Activated naive CD8-positive, alpha-beta T cell treated with anti-CD3 and anti-CD28 coated beads, Interleukin-2, amount 50 U/mL, for 24 hours (primary cell): Measurements from ENCODE around the gene FLT1.

Experiments
- ATAC-seq: fragments of 150-1000 bp; cut with Tn5 transposase; one replicate; pipeline ENCODE4 v1.10.0; 2021
- DNase-seq: peaks from one replicate; pipeline ENCODE4 v3.0.0; 2021
- H3K27ac Mint-ChIP-seq: one replicate; pipeline ENCODE4 v1.8.0; 2021; ENCODE audit warnings: mild to moderate bottlenecking, mixed read lengths
- H3K27me3 Mint-ChIP-seq: one replicate; pipeline ENCODE4 v1.8.0; 2021; ENCODE audit warnings: mixed read lengths
- H3K36me3 Mint-ChIP-seq: one replicate; pipeline ENCODE4 v1.8.0; 2021; ENCODE audit warnings: low read depth, mixed read lengths
- H3K4me1 Mint-ChIP-seq: one replicate; pipeline ENCODE4 v1.8.0; 2021; ENCODE audit warnings: mixed read lengths
- H3K4me3 Mint-ChIP-seq: one replicate; pipeline ENCODE4 v1.8.0; 2021; ENCODE audit warnings: mild to moderate bottlenecking, moderate library complexity, mixed read lengths
- H3K9me3 Mint-ChIP-seq: one replicate; pipeline ENCODE4 v1.8.0; 2021; ENCODE audit warnings: mixed read lengths

Gene FLT1

DNA sequence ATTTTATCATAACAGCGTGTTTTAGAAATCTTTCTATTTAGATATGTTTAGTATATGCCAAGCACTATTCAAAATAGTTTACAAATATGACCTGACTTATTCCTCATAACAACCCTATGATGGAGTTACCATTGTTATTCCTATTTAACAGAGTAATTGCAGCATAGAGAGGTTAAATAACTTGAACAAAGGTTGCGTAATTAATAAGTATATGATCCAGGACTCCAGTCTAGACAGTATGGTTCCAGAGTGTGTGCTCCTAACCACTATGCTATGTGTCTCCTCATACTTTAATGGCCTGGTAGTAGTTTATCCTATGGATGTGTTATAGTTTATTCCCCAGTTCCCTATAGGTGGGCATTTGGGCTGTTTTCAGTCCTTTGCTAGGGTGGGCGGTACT, 211.3 kb downstream of the FLT1 start:
- Mint-ChIP-seq H3K4me1 (peaks cover 7% of the 10 kb centered on the region), H3K27me3 (no peaks in the 10 kb centered on the region), H3K9me3 (no peaks in the 10 kb centered on the region), H3K36me3 (peaks cover 48% of the 10 kb centered on the region), H3K4me3 (no peak overlapping the region), H3K27ac (no peak overlapping the region)
- ATAC-seq (no peak), DNase-seq (no peak)

DNA sequence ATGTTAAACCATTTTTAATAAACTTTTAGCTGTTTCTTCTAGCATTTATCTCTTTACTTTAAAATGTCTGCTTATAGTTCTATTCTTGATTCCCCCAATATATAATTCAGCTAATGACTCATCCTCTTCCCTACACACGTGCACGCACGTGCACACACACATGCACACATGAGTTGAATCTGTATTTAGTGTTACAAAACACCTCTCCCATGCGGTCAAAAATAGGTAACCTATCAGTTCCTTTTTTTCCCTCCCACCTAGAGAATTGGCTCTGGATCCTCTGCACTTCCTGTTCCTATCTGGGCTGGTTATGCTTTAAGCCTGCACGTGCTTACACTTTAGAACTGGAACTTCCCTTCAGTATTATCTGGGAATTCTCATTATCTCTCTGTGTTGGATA, 212.5 kb downstream of the FLT1 start:
- ATAC-seq, result no peak
- no peak for DNase-seq
- Mint-ChIP-seq H3K27me3 (no peaks in the 10 kb centered on the region), H3K27ac (no peak overlapping the region), H3K9me3 (no peaks in the 10 kb centered on the region), H3K4me3 (no peak overlapping the region), H3K36me3 (peaks cover 40% of the 10 kb centered on the region), H3K4me1 (peaks cover 7% of the 10 kb centered on the region)

DNA sequence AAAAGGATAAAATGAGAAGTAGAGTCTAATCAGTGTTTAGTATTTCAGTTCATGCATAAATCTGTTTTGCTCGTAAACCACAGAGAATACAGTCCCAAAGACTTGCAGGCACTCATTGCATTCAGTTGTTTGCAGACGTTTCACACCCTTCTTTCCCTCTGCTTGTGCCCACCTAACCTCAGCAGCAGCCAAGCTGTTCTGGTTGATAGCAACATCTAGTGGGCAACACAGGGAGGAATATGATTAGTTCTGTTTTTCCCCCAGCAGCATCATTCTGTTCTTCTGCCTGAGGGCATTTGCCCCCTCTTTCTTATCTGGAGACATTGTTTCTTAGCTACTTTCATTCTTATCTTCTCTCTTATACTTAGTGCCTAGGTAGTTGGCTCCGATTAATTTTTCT, 221.0 kb downstream of the FLT1 start:
- Mint-ChIP-seq H3K4me1 (peaks cover 4% of the 10 kb centered on the region), H3K27me3 (no peaks in the 10 kb centered on the region), H3K9me3 (no peaks in the 10 kb centered on the region), H3K36me3 (peaks cover 31% of the 10 kb centered on the region), H3K27ac (no peak overlapping the region), H3K4me3 (no peak overlapping the region)
- no peak for DNase-seq
- ATAC-seq, result peak; percentile 63

DNA sequence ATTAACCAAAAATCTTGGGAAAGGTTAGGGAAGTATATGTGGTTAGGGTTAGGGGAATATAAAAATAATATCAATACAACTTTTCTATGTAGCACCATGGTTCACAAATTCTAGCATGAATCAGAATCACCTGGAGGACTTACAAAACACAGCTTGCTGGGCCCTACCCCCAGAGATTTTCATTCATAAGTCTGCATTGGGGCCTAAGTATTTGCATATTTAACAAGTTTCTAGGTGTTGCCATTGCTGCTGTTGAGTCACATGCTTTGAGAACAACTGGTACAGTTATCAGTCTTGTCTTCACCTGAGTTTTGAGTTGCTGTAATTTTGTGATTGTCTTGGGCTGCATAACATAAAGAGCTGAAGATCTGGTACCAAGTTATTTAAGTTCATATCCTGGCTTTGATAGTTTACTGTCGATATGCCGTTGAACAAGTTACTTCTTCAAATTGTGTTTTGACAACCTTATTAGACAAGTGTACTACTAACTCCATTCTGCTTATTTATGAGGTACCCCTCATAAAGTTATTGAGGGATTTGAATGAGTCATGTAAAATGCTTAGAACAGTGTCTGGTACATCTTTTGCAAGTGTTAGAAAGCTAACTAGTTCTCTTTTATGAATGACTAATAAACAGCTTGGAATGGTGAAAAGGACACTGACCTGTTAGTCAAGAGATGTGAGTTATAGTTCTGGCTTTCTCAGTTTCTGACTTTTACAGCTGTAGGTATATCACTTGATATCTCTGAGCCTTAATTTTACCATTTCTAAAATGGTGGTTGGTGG, 223.7 kb downstream of the FLT1 start:
- Mint-ChIP-seq H3K9me3 (peaks cover 9% of the 10 kb centered on the region), H3K27ac (no peak overlapping the region), H3K4me1 (peaks cover 18% of the 10 kb centered on the region), H3K4me3 (no peak overlapping the region), H3K27me3 (no peaks in the 10 kb centered on the region), H3K36me3 (peaks cover 56% of the 10 kb centered on the region)
- DNase-seq, result no peak
- no peak for ATAC-seq

DNA sequence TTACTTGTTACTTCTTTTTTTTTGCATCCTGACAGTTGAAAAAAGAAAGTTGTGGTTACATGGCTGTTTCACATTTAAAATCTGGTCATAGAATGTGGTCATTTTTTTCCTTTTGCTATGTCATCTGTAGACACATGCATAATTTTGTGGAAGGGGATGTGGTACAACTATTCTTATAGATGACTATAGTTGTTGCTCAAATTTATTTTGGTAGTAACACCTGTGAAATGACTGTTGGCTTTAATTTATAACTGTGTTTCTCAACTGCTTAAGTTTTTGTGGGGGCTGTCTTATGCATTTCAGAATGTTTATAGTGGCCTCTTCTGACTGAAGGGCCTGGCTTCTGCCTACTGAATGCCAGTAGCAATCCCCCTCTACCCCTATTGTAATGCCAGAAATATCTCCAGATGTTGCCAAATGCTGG, 226.1 kb downstream of the FLT1 start:
- peak; percentile 94 for ATAC-seq
- Mint-ChIP-seq H3K36me3 (peaks cover 56% of the 10 kb centered on the region), H3K9me3 (peaks cover 9% of the 10 kb centered on the region), H3K27ac (peak overlapping the region; percentile 71), H3K4me1 (peaks cover 18% of the 10 kb centered on the region), H3K27me3 (no peaks in the 10 kb centered on the region), H3K4me3 (peak overlapping the region; percentile 7)
- DNase-seq, result no peak

DNA sequence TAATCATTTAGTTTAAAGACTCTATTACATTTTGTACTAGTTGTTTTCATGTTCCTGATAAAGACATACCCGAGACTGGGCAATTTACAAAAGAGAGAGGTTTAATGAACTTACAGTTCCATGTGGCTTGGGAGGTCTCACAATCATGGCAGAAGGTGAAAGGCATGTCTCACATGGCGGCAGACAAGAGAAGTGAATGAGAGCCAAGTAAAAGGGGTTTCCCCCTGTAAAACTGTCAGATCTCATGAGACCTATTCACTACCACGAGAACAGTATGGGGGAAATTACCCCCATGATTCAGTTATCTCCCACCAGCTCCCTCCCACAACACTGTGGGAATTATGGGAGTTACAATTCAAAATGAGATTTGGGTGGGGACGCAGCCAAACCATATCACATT, 227.4 kb downstream of the FLT1 start:
- DNase-seq (no peak), ATAC-seq (peak; percentile 41)
- H3K27me3 Mint-ChIP-seq, result no peaks in the 10 kb centered on the region
- H3K36me3 Mint-ChIP-seq, result peaks cover 60% of the 10 kb centered on the region
- peaks cover 12% of the 10 kb centered on the region for H3K9me3 Mint-ChIP-seq
- peak overlapping the region; percentile 4 for H3K27ac Mint-ChIP-seq
- peaks cover 18% of the 10 kb centered on the region for H3K4me1 Mint-ChIP-seq
- no peak overlapping the region for H3K4me3 Mint-ChIP-seq

DNA sequence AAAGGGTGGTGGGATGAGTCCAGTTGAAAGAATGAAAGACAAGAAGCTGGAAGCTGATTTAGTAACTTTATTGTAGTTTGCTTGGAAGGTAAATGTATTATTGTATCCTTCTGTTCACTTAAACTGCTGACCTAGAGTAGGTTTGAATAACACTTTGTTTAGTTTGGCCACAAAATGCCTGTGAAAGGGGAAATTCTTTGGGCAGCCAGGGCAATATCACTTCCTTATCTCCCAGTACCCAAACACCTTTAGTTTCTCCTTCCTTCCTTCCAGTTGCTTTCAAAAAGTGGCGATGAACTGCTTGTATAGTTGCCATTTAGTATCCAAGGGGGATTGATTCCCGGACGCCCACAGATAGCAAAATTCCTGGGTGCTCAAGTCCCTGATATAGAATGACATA, 236.5 kb downstream of the FLT1 start:
- peaks cover 29% of the 10 kb centered on the region for H3K36me3 Mint-ChIP-seq
- peaks cover 4% of the 10 kb centered on the region for H3K9me3 Mint-ChIP-seq
- no peak overlapping the region for H3K27ac Mint-ChIP-seq
- ATAC-seq (no peak), DNase-seq (no peak)
- peaks cover 9% of the 10 kb centered on the region for H3K4me1 Mint-ChIP-seq
- no peak overlapping the region for H3K4me3 Mint-ChIP-seq
- no peaks in the 10 kb centered on the region for H3K27me3 Mint-ChIP-seq

DNA sequence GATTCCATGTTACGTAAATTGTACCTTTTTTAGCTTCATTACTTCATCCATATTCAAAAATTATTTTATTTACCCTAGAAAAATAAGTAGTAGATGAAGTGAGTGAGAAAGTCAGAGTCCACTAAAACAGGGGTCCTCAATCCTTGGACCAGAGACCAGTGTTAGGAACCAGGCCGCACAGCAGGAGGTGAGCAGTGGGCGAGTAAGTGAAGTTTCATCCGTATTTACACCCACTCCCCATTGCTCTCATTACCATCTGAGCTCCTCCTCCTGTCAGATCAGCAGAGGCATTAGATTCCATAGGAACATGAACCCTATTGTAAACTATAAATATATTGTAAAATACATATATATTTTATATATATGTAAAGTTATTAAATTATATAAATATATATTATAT, 237.6 kb downstream of the FLT1 start:
- H3K27me3 Mint-ChIP-seq, result no peaks in the 10 kb centered on the region
- no peaks in the 10 kb centered on the region for H3K9me3 Mint-ChIP-seq
- peaks cover 14% of the 10 kb centered on the region for H3K4me1 Mint-ChIP-seq
- no peak overlapping the region for H3K4me3 Mint-ChIP-seq
- DNase-seq (no peak), ATAC-seq (no peak)
- no peak overlapping the region for H3K27ac Mint-ChIP-seq
- H3K36me3 Mint-ChIP-seq, result peaks cover 25% of the 10 kb centered on the region

DNA sequence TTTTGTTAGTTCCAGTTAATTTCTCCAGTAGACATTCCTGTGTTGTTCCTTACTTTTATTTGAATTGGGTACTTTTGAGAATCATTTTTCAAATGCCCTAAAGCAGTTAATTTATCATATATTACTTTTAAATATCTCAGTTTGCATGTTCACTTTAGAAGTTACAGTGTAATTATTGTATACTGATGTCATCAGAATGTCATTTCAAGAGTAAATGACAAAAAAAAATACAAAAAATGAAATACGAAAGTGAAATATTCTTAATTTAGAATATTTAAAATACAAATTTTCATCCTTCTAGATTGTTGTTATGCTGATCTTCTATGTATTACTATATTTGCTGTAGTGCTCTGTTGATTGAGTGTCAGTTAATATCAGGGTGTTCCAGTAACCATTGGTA, 242.4 kb downstream of the FLT1 start:
- Mint-ChIP-seq H3K9me3 (no peaks in the 10 kb centered on the region), H3K4me3 (no peak overlapping the region), H3K4me1 (peaks cover 39% of the 10 kb centered on the region), H3K27me3 (no peaks in the 10 kb centered on the region), H3K36me3 (peaks cover 31% of the 10 kb centered on the region), H3K27ac (no peak overlapping the region)
- ATAC-seq, result no peak
- DNase-seq, result no peak

DNA sequence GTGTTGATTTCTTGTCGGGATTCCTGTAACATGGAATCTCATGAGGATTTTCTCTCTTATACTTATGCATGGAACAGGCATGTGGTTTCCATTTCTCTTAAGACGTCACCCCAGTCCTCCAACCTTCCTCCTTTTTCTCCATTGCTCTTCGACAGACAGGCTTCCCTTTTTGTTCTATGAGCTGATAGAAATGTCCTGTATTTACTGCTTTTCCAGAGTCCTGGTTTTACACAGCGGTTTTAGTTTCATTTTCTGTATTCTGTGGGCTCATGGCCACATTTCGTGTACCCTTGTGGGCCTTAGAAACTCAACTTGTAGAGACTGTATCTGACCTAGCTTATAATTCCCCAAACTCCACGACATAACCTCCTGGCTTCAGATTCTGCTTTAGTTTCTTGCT, 243.5 kb downstream of the FLT1 start:
- Mint-ChIP-seq H3K9me3 (peaks cover 8% of the 10 kb centered on the region), H3K27ac (no peak overlapping the region), H3K36me3 (peaks cover 30% of the 10 kb centered on the region), H3K4me3 (no peak overlapping the region), H3K4me1 (peaks cover 50% of the 10 kb centered on the region), H3K27me3 (no peaks in the 10 kb centered on the region)
- ATAC-seq, result no peak
- DNase-seq, result no peak

DNA sequence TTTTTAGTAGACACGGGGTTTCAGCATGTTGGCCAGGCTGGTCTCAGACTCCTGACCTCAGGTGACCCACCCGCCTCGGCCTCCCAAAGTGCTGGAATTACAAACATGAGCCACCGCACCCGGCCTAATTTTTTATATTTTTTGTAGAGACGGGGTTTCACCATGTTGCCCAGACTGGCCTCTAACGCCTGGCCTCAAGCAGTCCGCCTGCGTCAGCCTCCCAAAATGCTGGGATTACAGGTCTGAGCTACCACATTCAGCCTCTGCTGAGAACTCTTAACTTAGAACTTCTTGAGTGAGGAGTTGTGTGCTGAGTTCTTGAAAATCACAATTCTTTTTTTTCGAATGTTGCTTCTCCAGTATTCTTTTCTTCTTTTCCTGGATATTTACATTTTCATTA, 244.4 kb downstream of the FLT1 start:
- Mint-ChIP-seq H3K9me3 (peaks cover 11% of the 10 kb centered on the region), H3K36me3 (peaks cover 34% of the 10 kb centered on the region), H3K27me3 (no peaks in the 10 kb centered on the region), H3K27ac (no peak overlapping the region), H3K4me3 (no peak overlapping the region), H3K4me1 (peaks cover 53% of the 10 kb centered on the region)
- ATAC-seq (no peak), DNase-seq (no peak)
